GM19372 (cell line): ENCODE data around the gene JAGN1.
"Not testable (repeated sequence)": the region's sequence is repeated elsewhere in the genome, so short reads cannot be mapped to it uniquely, and the experiment has no call there.

ENCODE experiments used
- ATAC-seq: cut with Tn5 transposase; IDR thresholded peaks from one replicate; pipeline ENCODE4 v1.9.1; 2021; ENCODE audit warnings: mild to moderate bottlenecking, low read depth, moderate library complexity; ENCODE audit not compliant: unreplicated experiment

The JAGN1 gene

GRCh38 chr3:9896755-9897407, 6.5 kb downstream of the JAGN1 start:
- ATAC-seq: not testable (repeated sequence)

- ATAC-seq: peak; percentile 66
These were observed 7.3 kb downstream of the JAGN1 start for GRCh38 chr3:9897408-9898372.

- ATAC-seq: no peak
These were observed 8.2 kb downstream of the JAGN1 start for GRCh38 chr3:9898467-9899241.

- no peak for ATAC-seq
These were observed 8.9 kb downstream of the JAGN1 start for GRCh38 chr3:9899289-9899791.

GRCh38 chr3:9900965-9901415, 10.6 kb downstream of the JAGN1 start:
- not testable (repeated sequence) for ATAC-seq

- ATAC-seq: no peak
These were observed 11.6 kb downstream of the JAGN1 start for GRCh38 chr3:9901967-9902366.

- no peak for ATAC-seq
These were observed 12.2 kb downstream of the JAGN1 start, which contains the start of gene IL17RE for GRCh38 chr3:9902372-9903237. Gene IL17RE, plus strand, starts transcription at chr3:9902848. Its CDS starts 85 bp downstream, at chr3:9902933.

- no peak for ATAC-seq
These were observed 12.8 kb downstream of the JAGN1 start for GRCh38 chr3:9903238-9903624.

GRCh38 chr3:9903904-9904303, 13.5 kb downstream of the JAGN1 start:
- no peak for ATAC-seq

GRCh38 chr3:9906480-9906879, 16.1 kb downstream of the JAGN1 start:
- no peak for ATAC-seq

GRCh38 chr3:9908286-9908685, 17.9 kb downstream of the JAGN1 start:
- no peak for ATAC-seq

- ATAC-seq: no peak
These were observed 19.0 kb downstream of the JAGN1 start for GRCh38 chr3:9909221-9910013.

GRCh38 chr3:9911863-9912262, 21.5 kb downstream of the JAGN1 start:
- ATAC-seq: no peak

GRCh38 chr3:9912294-9912935, 22.0 kb downstream of the JAGN1 start:
- no peak for ATAC-seq

GRCh38 chr3:9913601-9914000, 23.2 kb downstream of the JAGN1 start:
- no peak for ATAC-seq

GRCh38 chr3:9914011-9914410, 23.6 kb downstream of the JAGN1 start:
- no peak for ATAC-seq

GRCh38 chr3:9914559-9915253, 24.3 kb downstream of the JAGN1 start:
- ATAC-seq: no peak
